Measurements from ENCODE around the gene SCAP. TPM values are rescaled to one million over a fixed set of nuclear protein-coding genes. Genes with fewer than 3 reads are reported as not detected.

SCAP gene
- total and polyA plus RNA-seq, 2 donors (not counting 1 experiment from before 2014, with no cell fraction given) = 55.8 to 113 TPM

DNA sequence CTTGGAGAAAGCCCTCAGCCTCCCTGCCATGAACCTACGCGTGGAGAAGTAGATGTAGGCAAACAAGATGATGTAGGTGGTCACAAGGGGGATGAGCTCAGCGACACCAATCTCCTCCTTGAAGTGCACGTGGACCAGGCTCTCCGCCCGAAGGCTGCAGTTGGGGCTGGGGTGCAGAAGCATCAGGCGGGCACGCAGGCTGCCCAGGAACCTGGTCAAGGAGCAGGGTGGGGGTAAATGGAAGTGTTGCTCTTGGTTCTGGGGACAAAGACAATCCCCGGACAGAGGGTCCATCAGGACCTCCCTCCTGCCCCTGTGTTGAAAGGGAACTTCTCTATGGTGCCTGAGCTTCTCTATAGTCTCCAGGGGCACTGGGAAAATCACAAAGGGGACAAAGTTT, 49.8 kb downstream of the SCAP start:
- peaks cover 0 to 66% of the 10 kb centered on the region in 2 experiments for H3K36me3 ChIP-seq (replicated peaks in 1 of 2; ENCODE audit: control extremely low read depth in 1 of 2, control insufficient read depth in 1 of 2, extremely low read depth in 1 of 2, insufficient read depth in 2 of 2, low read length in 1 of 2)

DNA sequence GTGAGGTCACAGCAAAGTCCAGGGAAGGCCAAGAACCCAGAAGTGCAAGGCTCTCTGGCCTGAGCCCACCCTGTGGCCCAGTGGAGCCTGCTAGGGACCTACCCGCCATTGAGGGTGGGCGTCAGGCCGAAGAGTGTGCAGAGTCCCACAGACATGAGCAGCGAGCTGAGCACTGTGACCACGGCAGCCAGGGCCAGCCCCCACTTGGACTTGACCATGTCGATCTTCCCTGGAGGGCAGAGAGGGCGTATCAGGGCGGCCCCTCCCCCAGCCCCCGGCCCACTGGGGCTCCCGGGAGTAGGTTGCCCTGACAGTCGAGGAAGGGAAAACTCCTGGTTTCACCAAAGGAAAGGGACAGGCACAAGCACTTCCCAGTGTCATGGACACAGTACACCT, 50.4 kb downstream of the SCAP start:
- ChIA-PET POLR2A (no interaction called here), CTCF (interaction anchor here (0.8 kb wide), 1 partner anchor 10 kb away, joined by 3 read pairs; no protein-coding TSS in a partner anchor)
- WGBS (ENCODE audit: insufficient coverage) = 96% methylated on average over 11 of the region's 11 CpGs
- ATAC-seq (ENCODE audit: low read depth) = no peak
- peaks cover 13% of the 10 kb centered on the region for H3K4me1 Mint-ChIP-seq
- intact Hi-C loops (cut with micrococcal nuclease) = no loop called here
- no peak overlapping the region for H3K27ac Mint-ChIP-seq
- Histone ChIP-seq H2AFZ (ENCODE audit: insufficient read depth, low read depth, low read length, poor library complexity, severe bottlenecking) (no peak overlapping the region), H3K36me3 (replicated peaks in 1 of 2; ENCODE audit: control extremely low read depth in 1 of 2, control insufficient read depth in 1 of 2, extremely low read depth in 1 of 2, insufficient read depth in 2 of 2, low read length in 1 of 2) (peaks cover 0 to 64% of the 10 kb centered on the region in 2 experiments), H3K9ac (ENCODE audit: low read length) (no peak overlapping the region), H3K9me3 (ENCODE audit: control extremely low read depth in 1 of 3, control insufficient read depth in 2 of 3, insufficient read depth in 1 of 3, low read length in 2 of 3) (no peaks in the 10 kb centered on the region), H3K4me2 (replicated peaks; ENCODE audit: low read depth, low read length, poor library complexity, severe bottlenecking) (no peak overlapping the region), H3K27me3 (replicated peaks in 1 of 4; ENCODE audit: control extremely low read depth in 1 of 4, control insufficient read depth in 3 of 4, insufficient read depth in 4 of 4, low read length in 3 of 4) (no peaks in the 10 kb centered on the region), H4K20me1 (ENCODE audit: control insufficient read depth, insufficient read depth, low read length, poor library complexity, severe bottlenecking) (peaks cover 3% of the 10 kb centered on the region), H3K4me3 (ENCODE audit: control extremely low read depth in 1 of 5, extremely low read depth in 1 of 5, insufficient read depth in 1 of 5, low read depth in 2 of 5, low read length in 4 of 5) (no peak overlapping the region), H3K79me2 (ENCODE audit: control insufficient read depth, insufficient read depth, low read length) (no peaks in the 10 kb centered on the region), H3K4me1 (ENCODE audit: control insufficient read depth in 2 of 2, insufficient read depth in 2 of 2, low read length in 2 of 2) (peaks cover 11 to 12% of the 10 kb centered on the region in 2 donors), H3K27ac (ENCODE audit: low read length in 2 of 2) (no peak overlapping the region)
- no peak overlapping the region for H3K4me3 Mint-ChIP-seq
- H3K9me3 Mint-ChIP-seq (ENCODE audit: insufficient read depth) = no peaks in the 10 kb centered on the region
- TF ChIP-seq, protein P1, sequence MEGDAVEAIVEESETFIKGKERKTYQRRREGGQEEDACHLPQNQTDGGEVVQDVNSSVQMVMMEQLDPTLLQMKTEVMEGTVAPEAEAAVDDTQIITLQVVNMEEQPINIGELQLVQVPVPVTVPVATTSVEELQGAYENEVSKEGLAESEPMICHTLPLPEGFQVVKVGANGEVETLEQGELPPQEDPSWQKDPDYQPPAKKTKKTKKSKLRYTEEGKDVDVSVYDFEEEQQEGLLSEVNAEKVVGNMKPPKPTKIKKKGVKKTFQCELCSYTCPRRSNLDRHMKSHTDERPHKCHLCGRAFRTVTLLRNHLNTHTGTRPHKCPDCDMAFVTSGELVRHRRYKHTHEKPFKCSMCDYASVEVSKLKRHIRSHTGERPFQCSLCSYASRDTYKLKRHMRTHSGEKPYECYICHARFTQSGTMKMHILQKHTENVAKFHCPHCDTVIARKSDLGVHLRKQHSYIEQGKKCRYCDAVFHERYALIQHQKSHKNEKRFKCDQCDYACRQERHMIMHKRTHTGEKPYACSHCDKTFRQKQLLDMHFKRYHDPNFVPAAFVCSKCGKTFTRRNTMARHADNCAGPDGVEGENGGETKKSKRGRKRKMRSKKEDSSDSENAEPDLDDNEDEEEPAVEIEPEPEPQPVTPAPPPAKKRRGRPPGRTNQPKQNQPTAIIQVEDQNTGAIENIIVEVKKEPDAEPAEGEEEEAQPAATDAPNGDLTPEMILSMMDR (IDR thresholded peaks at IDR 0.05) = no peak
- no peak for TF ChIP-seq EZH2 (IDR thresholded peaks at IDR 0.05; ENCODE audit: borderline replicate concordance, insufficient read depth, low read depth, low read length, poor library complexity, severe bottlenecking)
- no peaks in the 10 kb centered on the region for H3K27me3 Mint-ChIP-seq
- DNase-seq = no peak

More for the DNA sequence above, 49.8 kb downstream of the SCAP start:
- ChIA-PET POLR2A (no interaction called here), CTCF (interaction anchor here (1.0 to 2.0 kb wide), 2 partner anchors 10 to 12 kb away, joined by 3 to 4 read pairs; no protein-coding TSS in a partner anchor)
- H3K4me3 ChIP-seq (ENCODE audit: control extremely low read depth in 1 of 5, extremely low read depth in 1 of 5, insufficient read depth in 1 of 5, low read depth in 2 of 5, low read length in 4 of 5) = no peak overlapping the region
- Mint-ChIP-seq H3K27ac (no peak overlapping the region), H3K27me3 (no peaks in the 10 kb centered on the region), H3K4me3 (no peak overlapping the region), H3K9me3 (ENCODE audit: insufficient read depth) (no peaks in the 10 kb centered on the region), H3K4me1 (peaks cover 10% of the 10 kb centered on the region)
- ATAC-seq (ENCODE audit: low read depth) (no peak), DNase-seq (no peak)
- H3K9me3 ChIP-seq (ENCODE audit: control extremely low read depth in 1 of 3, control insufficient read depth in 2 of 3, insufficient read depth in 1 of 3, low read length in 2 of 3) = no peaks in the 10 kb centered on the region
- H3K4me1 ChIP-seq (ENCODE audit: control insufficient read depth in 2 of 2, insufficient read depth in 2 of 2, low read length in 2 of 2) = peaks cover 8 to 9% of the 10 kb centered on the region in 2 donors
- H3K79me2 ChIP-seq (ENCODE audit: control insufficient read depth, insufficient read depth, low read length) = no peaks in the 10 kb centered on the region
- no peak overlapping the region for H3K4me2 ChIP-seq (replicated peaks; ENCODE audit: low read depth, low read length, poor library complexity, severe bottlenecking)
- intact Hi-C loops (cut with micrococcal nuclease) = no loop called here
- no peaks in the 10 kb centered on the region for H3K27me3 ChIP-seq (replicated peaks in 1 of 4; ENCODE audit: control extremely low read depth in 1 of 4, control insufficient read depth in 3 of 4, insufficient read depth in 4 of 4, low read length in 3 of 4)
- 97% methylated on average over 9 of the region's 9 CpGs for WGBS (ENCODE audit: insufficient coverage)
- H3K27ac ChIP-seq (ENCODE audit: low read length in 2 of 2) = no peak overlapping the region
- H3K9ac ChIP-seq (ENCODE audit: low read length) = no peak overlapping the region
- H2AFZ ChIP-seq (ENCODE audit: insufficient read depth, low read depth, low read length, poor library complexity, severe bottlenecking) = no peak overlapping the region
- H4K20me1 ChIP-seq (ENCODE audit: control insufficient read depth, insufficient read depth, low read length, poor library complexity, severe bottlenecking) = no peaks in the 10 kb centered on the region
- TF ChIP-seq EZH2 (IDR thresholded peaks at IDR 0.05; ENCODE audit: borderline replicate concordance, insufficient read depth, low read depth, low read length, poor library complexity, severe bottlenecking) = no peak
- TF ChIP-seq, protein P1 (IDR thresholded peaks at IDR 0.05) = no peak

All from B cell (primary cell).